Measurements from ENCODE around the gene AGFG1. TPM values are rescaled to one million over a fixed set of nuclear protein-coding genes. Genes with fewer than 3 reads are reported as not detected.

AGFG1 gene
- total RNA-seq, 2 experiments from 2014 or later: 153 to 157 TPM

GRCh38 chr2:227479865-227480475 is 8.0 kb downstream of the AGFG1 start:
- Mint-ChIP-seq H3K4me3 (peak overlapping the region; percentile 17), H3K27me3 (ENCODE audit: low read depth) (no peaks in the 10 kb centered on the region), H3K36me3 (ENCODE audit: low read depth) (peaks cover 16% of the 10 kb centered on the region), H3K27ac (peak overlapping the region; percentile 82), H3K4me1 (ENCODE audit: low read depth) (peaks cover 81% of the 10 kb centered on the region), H3K9me3 (peaks cover under 1% of the 10 kb centered on the region)
- DNase-seq: no peak
- CTCF ChIA-PET: interaction anchor here (0.6 to 1.9 kb wide), 11 partner anchors 9 to 286 kb away, joined by 3 to 16 read pairs (median 4); no protein-coding TSS in a partner anchor
- intact Hi-C loops (cut with micrococcal nuclease): loop anchor here (1.0 to 5.0 kb wide), 5 partner anchors 8 to 382 kb away; partner anchors contain the start of gene AGFG1

- H3K4me1 Mint-ChIP-seq (ENCODE audit: low read depth): peaks cover 81% of the 10 kb centered on the region
Observed at GRCh38 chr2:227480528-227480927, 8.6 kb downstream of the AGFG1 start.

GRCh38 chr2:227482638-227483340 is 10.8 kb downstream of the AGFG1 start:
- Mint-ChIP-seq H3K4me3 (peak overlapping the region; percentile 6), H3K36me3 (ENCODE audit: low read depth) (peaks cover 28% of the 10 kb centered on the region), H3K27ac (peak overlapping the region; percentile 83), H3K4me1 (ENCODE audit: low read depth) (peaks cover 86% of the 10 kb centered on the region), H3K27me3 (ENCODE audit: low read depth) (no peaks in the 10 kb centered on the region), H3K9me3 (peaks cover 7% of the 10 kb centered on the region)
- CTCF ChIA-PET: interaction anchor here (1.0 to 1.5 kb wide), 3 partner anchors 16 to 283 kb away, joined by 3 to 7 read pairs (median 3); no protein-coding TSS in a partner anchor
- DNase-seq: no peak
- intact Hi-C loops (cut with micrococcal nuclease): loop anchor here (1.0 to 5.0 kb wide), 3 partner anchors 19 to 380 kb away; no protein-coding TSS in a partner anchor

More at GRCh38 chr2:227480528-227480927, 8.6 kb downstream of the AGFG1 start:
- H3K27ac Mint-ChIP-seq: peak overlapping the region; percentile 82
- peak overlapping the region; percentile 2 for H3K4me3 Mint-ChIP-seq
- H3K27me3 Mint-ChIP-seq (ENCODE audit: low read depth): no peaks in the 10 kb centered on the region
- peaks cover 3% of the 10 kb centered on the region for H3K9me3 Mint-ChIP-seq
- H3K36me3 Mint-ChIP-seq (ENCODE audit: low read depth): peaks cover 21% of the 10 kb centered on the region
- intact Hi-C loops (cut with micrococcal nuclease): loop anchor here (1.0 to 5.0 kb wide), 5 partner anchors 8 to 382 kb away; partner anchors contain the start of gene AGFG1
- CTCF ChIA-PET: interaction anchor here (0.6 to 1.9 kb wide), 12 partner anchors 9 to 285 kb away, joined by 3 to 16 read pairs (median 4); no protein-coding TSS in a partner anchor
- DNase-seq: peak; percentile 36

GRCh38 chr2:227485429-227485828 is 13.5 kb downstream of the AGFG1 start:
- peaks cover 78% of the 10 kb centered on the region for H3K4me1 Mint-ChIP-seq (ENCODE audit: low read depth)
- intact Hi-C loops (cut with micrococcal nuclease): loop anchor here (1.0 kb wide), 1 partner anchor 8 kb away; no protein-coding TSS in a partner anchor
- CTCF ChIA-PET: interaction anchor here (0.7 to 1.1 kb wide), 3 partner anchors 12 to 86 kb away, joined by 3 read pairs; no protein-coding TSS in a partner anchor
- DNase-seq: no peak
- H3K27me3 Mint-ChIP-seq (ENCODE audit: low read depth): no peaks in the 10 kb centered on the region
- H3K27ac Mint-ChIP-seq: peak overlapping the region; percentile 41
- H3K4me3 Mint-ChIP-seq: no peak overlapping the region
- peaks cover 31% of the 10 kb centered on the region for H3K36me3 Mint-ChIP-seq (ENCODE audit: low read depth)
- H3K9me3 Mint-ChIP-seq: peaks cover 7% of the 10 kb centered on the region

GRCh38 chr2:227486688-227487087 is 14.7 kb downstream of the AGFG1 start:
- CTCF ChIA-PET: no interaction called here
- Mint-ChIP-seq H3K4me3 (peak overlapping the region; percentile 2), H3K4me1 (ENCODE audit: low read depth) (peaks cover 71% of the 10 kb centered on the region), H3K9me3 (peaks cover 7% of the 10 kb centered on the region), H3K27me3 (ENCODE audit: low read depth) (no peaks in the 10 kb centered on the region), H3K36me3 (ENCODE audit: low read depth) (peaks cover 29% of the 10 kb centered on the region), H3K27ac (peak overlapping the region; percentile 69)
- intact Hi-C loops (cut with micrococcal nuclease): loop anchor here (2.0 kb wide), 1 partner anchor 14 kb away; the partner anchor contains the start of gene AGFG1
- DNase-seq: no peak

GRCh38 chr2:227488045-227488444 is 16.1 kb downstream of the AGFG1 start:
- peaks cover 7% of the 10 kb centered on the region for H3K9me3 Mint-ChIP-seq
- no peak for DNase-seq
- peak overlapping the region; percentile 73 for H3K27ac Mint-ChIP-seq
- intact Hi-C loops (cut with micrococcal nuclease): loop anchor here (1.0 to 2.0 kb wide), 2 partner anchors 33 to 77 kb away; no protein-coding TSS in a partner anchor
- CTCF ChIA-PET: interaction anchor here (0.6 to 1.3 kb wide), 4 partner anchors 15 to 72 kb away, joined by 3 to 4 read pairs (median 4); no protein-coding TSS in a partner anchor
- H3K27me3 Mint-ChIP-seq (ENCODE audit: low read depth): no peaks in the 10 kb centered on the region
- H3K4me3 Mint-ChIP-seq: no peak overlapping the region
- H3K36me3 Mint-ChIP-seq (ENCODE audit: low read depth): peaks cover 31% of the 10 kb centered on the region
- peaks cover 71% of the 10 kb centered on the region for H3K4me1 Mint-ChIP-seq (ENCODE audit: low read depth)

GRCh38 chr2:227491386-227491785 is 19.4 kb downstream of the AGFG1 start:
- Mint-ChIP-seq H3K4me1 (ENCODE audit: low read depth) (peaks cover 56% of the 10 kb centered on the region), H3K9me3 (no peaks in the 10 kb centered on the region)
- CTCF ChIA-PET: interaction anchor here (1.0 kb wide), 1 partner anchor 18 kb away, joined by 3 read pairs; no protein-coding TSS in a partner anchor

GRCh38 chr2:227493524-227493923 is 21.6 kb downstream of the AGFG1 start:
- Mint-ChIP-seq H3K4me3 (no peak overlapping the region), H3K9me3 (no peaks in the 10 kb centered on the region), H3K27ac (no peak overlapping the region), H3K36me3 (ENCODE audit: low read depth) (peaks cover 14% of the 10 kb centered on the region), H3K4me1 (ENCODE audit: low read depth) (peaks cover 39% of the 10 kb centered on the region), H3K27me3 (ENCODE audit: low read depth) (no peaks in the 10 kb centered on the region)
- DNase-seq: no peak
- intact Hi-C loops (cut with micrococcal nuclease): loop anchor here (1.0 kb wide), 1 partner anchor 8 kb away; no protein-coding TSS in a partner anchor
- CTCF ChIA-PET: no interaction called here

More at GRCh38 chr2:227491386-227491785, 19.4 kb downstream of the AGFG1 start:
- DNase-seq: no peak
- H3K27ac Mint-ChIP-seq: no peak overlapping the region
- H3K36me3 Mint-ChIP-seq (ENCODE audit: low read depth): peaks cover 22% of the 10 kb centered on the region
- H3K4me3 Mint-ChIP-seq: no peak overlapping the region
- intact Hi-C loops (cut with micrococcal nuclease): no loop called here
- no peaks in the 10 kb centered on the region for H3K27me3 Mint-ChIP-seq (ENCODE audit: low read depth)

GRCh38 chr2:227497158-227497557 is 25.2 kb downstream of the AGFG1 start:
- intact Hi-C loops (cut with micrococcal nuclease): no loop called here
- Mint-ChIP-seq H3K27ac (no peak overlapping the region), H3K27me3 (ENCODE audit: low read depth) (no peaks in the 10 kb centered on the region), H3K36me3 (ENCODE audit: low read depth) (peaks cover 24% of the 10 kb centered on the region), H3K9me3 (no peaks in the 10 kb centered on the region), H3K4me1 (ENCODE audit: low read depth) (peaks cover 45% of the 10 kb centered on the region), H3K4me3 (no peak overlapping the region)
- DNase-seq: no peak
- CTCF ChIA-PET: interaction anchor here (1.3 kb wide), 1 partner anchor 91 kb away, joined by 3 read pairs; no protein-coding TSS in a partner anchor

GRCh38 chr2:227499627-227500300 is 27.8 kb downstream of the AGFG1 start:
- CTCF ChIA-PET: interaction anchor here (0.6 kb wide), 1 partner anchor 25 kb away, joined by 3 read pairs; no protein-coding TSS in a partner anchor
- Mint-ChIP-seq H3K4me3 (no peak overlapping the region), H3K36me3 (ENCODE audit: low read depth) (peaks cover 32% of the 10 kb centered on the region), H3K27ac (peak overlapping the region; percentile 13), H3K4me1 (ENCODE audit: low read depth) (peaks cover 57% of the 10 kb centered on the region), H3K27me3 (ENCODE audit: low read depth) (no peaks in the 10 kb centered on the region), H3K9me3 (no peaks in the 10 kb centered on the region)
- no peak for DNase-seq
- intact Hi-C loops (cut with micrococcal nuclease): no loop called here

GRCh38 chr2:227500301-227500630 is 28.3 kb downstream of the AGFG1 start:
- no peak overlapping the region for H3K27ac Mint-ChIP-seq
- CTCF ChIA-PET: no interaction called here
- peaks cover 57% of the 10 kb centered on the region for H3K4me1 Mint-ChIP-seq (ENCODE audit: low read depth)
- H3K4me3 Mint-ChIP-seq: no peak overlapping the region
- no peaks in the 10 kb centered on the region for H3K9me3 Mint-ChIP-seq
- peaks cover 28% of the 10 kb centered on the region for H3K36me3 Mint-ChIP-seq (ENCODE audit: low read depth)
- intact Hi-C loops (cut with micrococcal nuclease): no loop called here
- H3K27me3 Mint-ChIP-seq (ENCODE audit: low read depth): no peaks in the 10 kb centered on the region
- DNase-seq: no peak

All from activated naive CD4-positive, alpha-beta T cell treated with anti-CD3 and anti-CD28 coated beads for 36 hours (primary cell).